RPMI8226 (cell line): Measurements from ENCODE around the gene GPR18.

Experiments
- DNase-seq: peaks from one replicate; pipeline ENCODE4 v3.0.0-alpha.2; 2015

GPR18 gene

GRCh38 chr13:99205621-99206220, 52.5 kb downstream of the GPR18 start:
- DNase-seq = no peak
